ENCODE results near the gene MME.

DNA sequence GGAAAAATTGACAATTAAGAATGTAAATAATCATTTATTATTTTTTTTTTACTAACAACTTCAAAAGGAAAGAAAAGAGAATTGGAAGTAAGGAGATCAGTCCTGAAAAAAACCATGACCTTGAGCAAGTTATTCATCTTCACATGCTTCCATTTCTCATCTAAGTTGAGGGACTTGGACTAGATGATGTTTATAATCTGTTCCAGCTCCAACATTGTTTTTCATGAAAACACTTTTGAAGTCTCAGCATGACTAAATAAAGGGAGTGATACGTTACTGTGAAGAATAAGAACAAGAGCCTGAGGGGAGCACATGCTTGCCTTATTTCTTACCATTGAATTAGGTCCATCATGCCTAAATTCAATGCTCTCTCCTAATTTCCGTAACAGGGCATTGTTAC, 117.7 kb downstream of the MME start:
- TF ChIP-seq, protein P1, sequence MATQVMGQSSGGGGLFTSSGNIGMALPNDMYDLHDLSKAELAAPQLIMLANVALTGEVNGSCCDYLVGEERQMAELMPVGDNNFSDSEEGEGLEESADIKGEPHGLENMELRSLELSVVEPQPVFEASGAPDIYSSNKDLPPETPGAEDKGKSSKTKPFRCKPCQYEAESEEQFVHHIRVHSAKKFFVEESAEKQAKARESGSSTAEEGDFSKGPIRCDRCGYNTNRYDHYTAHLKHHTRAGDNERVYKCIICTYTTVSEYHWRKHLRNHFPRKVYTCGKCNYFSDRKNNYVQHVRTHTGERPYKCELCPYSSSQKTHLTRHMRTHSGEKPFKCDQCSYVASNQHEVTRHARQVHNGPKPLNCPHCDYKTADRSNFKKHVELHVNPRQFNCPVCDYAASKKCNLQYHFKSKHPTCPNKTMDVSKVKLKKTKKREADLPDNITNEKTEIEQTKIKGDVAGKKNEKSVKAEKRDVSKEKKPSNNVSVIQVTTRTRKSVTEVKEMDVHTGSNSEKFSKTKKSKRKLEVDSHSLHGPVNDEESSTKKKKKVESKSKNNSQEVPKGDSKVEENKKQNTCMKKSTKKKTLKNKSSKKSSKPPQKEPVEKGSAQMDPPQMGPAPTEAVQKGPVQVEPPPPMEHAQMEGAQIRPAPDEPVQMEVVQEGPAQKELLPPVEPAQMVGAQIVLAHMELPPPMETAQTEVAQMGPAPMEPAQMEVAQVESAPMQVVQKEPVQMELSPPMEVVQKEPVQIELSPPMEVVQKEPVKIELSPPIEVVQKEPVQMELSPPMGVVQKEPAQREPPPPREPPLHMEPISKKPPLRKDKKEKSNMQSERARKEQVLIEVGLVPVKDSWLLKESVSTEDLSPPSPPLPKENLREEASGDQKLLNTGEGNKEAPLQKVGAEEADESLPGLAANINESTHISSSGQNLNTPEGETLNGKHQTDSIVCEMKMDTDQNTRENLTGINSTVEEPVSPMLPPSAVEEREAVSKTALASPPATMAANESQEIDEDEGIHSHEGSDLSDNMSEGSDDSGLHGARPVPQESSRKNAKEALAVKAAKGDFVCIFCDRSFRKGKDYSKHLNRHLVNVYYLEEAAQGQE (IDR thresholded peaks at IDR 0.05; ENCODE audit: insufficient read depth in 1 of 2, low read depth in 2 of 2, low read length in 2 of 2): no peak
- TF ChIP-seq POLR2AphosphoS5 (IDR thresholded peaks at IDR 0.05; ENCODE audit: low read depth, low read length): no peak

Data from PFSK-1 (cell line).